ENCODE results near the gene SUPT6H. TPM values are rescaled to one million over a fixed set of nuclear protein-coding genes. Genes with fewer than 3 reads are reported as not detected.

The SUPT6H gene
- polyA plus RNA-seq, 2 of the 4 experiments (the other 2 are of a cell fraction) = 51.4 to 63.8 TPM

GRCh38 chr17:28626818-28627217 is 35.2 kb upstream of the SUPT6H start (continued):
- TF ChIP-seq NR3C1 (IDR thresholded peaks at IDR 0.05) = no peak
- no peak for TF ChIP-seq MYC (IDR thresholded peaks at IDR 0.05; ENCODE audit: borderline replicate concordance, low read length)

GRCh38 chr17:28634206-28634865 is 27.7 kb upstream of the SUPT6H start:
- ChIA-PET CTCF (interaction anchor here (0.5 to 10.5 kb wide), 8 partner anchors 10 to 258 kb away, joined by 3 to 90 read pairs (median 7); partner anchors contain the start of gene BLTP2), POLR2A (interaction anchor here (0.5 to 3.3 kb wide), 3 partner anchors 10 to 295 kb away, joined by 3 to 21 read pairs (median 4); partner anchors contain the start of genes BLTP2, SDF2 and SUPT6H)
- no peaks in the 10 kb centered on the region for H3K4me1 ChIP-seq
- no peak for FAIRE-seq
- no peak for DNase-seq (ENCODE audit: low read depth in 1 of 2, low spot score in 1 of 2)
- no peak overlapping the region for H3K4me2 ChIP-seq
- H3K9me3 ChIP-seq = no peaks in the 10 kb centered on the region
- no peak overlapping the region for H3K4me3 ChIP-seq
- H3K27ac ChIP-seq = no peak overlapping the region
- TF ChIP-seq KDM1A (IDR thresholded peaks at IDR 0.05; ENCODE audit: low read depth) (no peak), PHF8 (IDR thresholded peaks at IDR 0.05; ENCODE audit: borderline replicate concordance, low read depth) (no peak), SREBF2 (IDR thresholded peaks at IDR 0.05) (no peak), RNF2 (IDR thresholded peaks at IDR 0.05; ENCODE audit: borderline replicate concordance, low read depth) (no peak), NFE2L2 (conservative IDR thresholded peaks at IDR 0.05; ENCODE audit: low read length) (no peak), HES2 (IDR thresholded peaks at IDR 0.05) (no peak)
- WGBS (ENCODE audit: missing lambda C conversion rate) = 92% methylated on average over 14 of the region's 14 CpGs
- no peak for ATAC-seq

- DNase-seq (ENCODE audit: low read depth in 1 of 2, low spot score in 1 of 2) (no peak), FAIRE-seq (no peak), ATAC-seq (no peak)
- H3K4me3 ChIP-seq = no peak overlapping the region
- no peaks in the 10 kb centered on the region for H3K9me3 ChIP-seq
- ChIA-PET CTCF (interaction anchor here (0.6 to 10.5 kb wide), 6 partner anchors 9 to 182 kb away, joined by 3 to 90 read pairs (median 8); partner anchors contain the start of genes BLTP2 and TLCD1), POLR2A (interaction anchor here (1.3 to 3.3 kb wide), 2 partner anchors 9 to 26 kb away, joined by 4 to 21 read pairs; partner anchors contain the start of genes BLTP2, SDF2 and SUPT6H)
- no peaks in the 10 kb centered on the region for H3K4me1 ChIP-seq
- no peak overlapping the region for H3K27ac ChIP-seq
- no peak overlapping the region for H3K4me2 ChIP-seq
- no peak for TF ChIP-seq MYC (IDR thresholded peaks at IDR 0.05; ENCODE audit: borderline replicate concordance, low read length)
- TF ChIP-seq CEBPB (IDR thresholded peaks at IDR 0.05) = no peak
- TF ChIP-seq HOXA7 (CRISPR knock-in tag; IDR thresholded peaks at IDR 0.05) = no peak
- TF ChIP-seq KDM1A (IDR thresholded peaks at IDR 0.05; ENCODE audit: low read depth) = no peak
- no peak for TF ChIP-seq HMGXB4 (CRISPR knock-in tag; IDR thresholded peaks at IDR 0.05; ENCODE audit: borderline replicate concordance)
- no peak for TF ChIP-seq HOXB13 (CRISPR knock-in tag; IDR thresholded peaks at IDR 0.05; ENCODE audit: low read depth)
- TF ChIP-seq MAFK (IDR thresholded peaks at IDR 0.05; ENCODE audit: partially characterized antibody) = no peak
- TF ChIP-seq CBX8 (IDR thresholded peaks at IDR 0.05) = no peak
- no peak for TF ChIP-seq NFE2L2 (conservative IDR thresholded peaks at IDR 0.05; ENCODE audit: low read length)
- no peak for TF ChIP-seq ZNF302 (CRISPR knock-in tag; IDR thresholded peaks at IDR 0.05)
- TF ChIP-seq NR3C1 (IDR thresholded peaks at IDR 0.05) = no peak
- TF ChIP-seq RARB (CRISPR knock-in tag; IDR thresholded peaks at IDR 0.05) = no peak
- TF ChIP-seq HEYL (CRISPR knock-in tag; IDR thresholded peaks at IDR 0.05) = no peak
- no peak for TF ChIP-seq HES2 (IDR thresholded peaks at IDR 0.05)
- TF ChIP-seq EHF (CRISPR knock-in tag; IDR thresholded peaks at IDR 0.05) = no peak
- TF ChIP-seq POLR2A (IDR thresholded peaks at IDR 0.05; ENCODE audit: low read length) = no peak
- 100% methylated on average over 1 of the region's 1 CpG for WGBS (ENCODE audit: missing lambda C conversion rate)
Measured at GRCh38 chr17:28635506-28635905, 26.5 kb upstream of the SUPT6H start.

Measured in A549 (cell line).